ENCODE data around the gene MUTYH. TPM values are rescaled to one million over a fixed set of nuclear protein-coding genes. Genes with fewer than 3 reads are reported as not detected.

MUTYH gene
- total RNA-seq, 2 donors from 2014 or later = 20.1 to 27.4 TPM

DNA sequence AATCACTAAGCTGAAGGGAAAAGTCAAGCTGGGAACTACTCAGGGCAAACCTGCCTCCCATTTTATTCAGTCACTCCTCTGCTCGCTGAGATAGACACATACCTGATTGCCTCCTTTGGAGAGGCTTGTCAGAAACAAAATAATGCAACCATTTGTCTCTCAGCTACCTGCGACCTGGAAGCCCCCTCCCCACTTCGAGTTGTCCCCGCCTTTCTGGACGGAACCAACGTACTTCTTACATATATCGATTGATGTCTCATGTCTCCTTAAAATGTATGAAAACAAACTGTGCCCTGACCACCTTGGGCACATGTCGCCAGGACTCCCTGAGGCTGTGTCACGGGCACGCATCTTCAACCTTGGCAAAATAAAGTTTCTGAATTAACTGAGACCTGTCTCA is 35.0 kb downstream of the MUTYH start:
- Histone ChIP-seq H3K4me3 (no peak overlapping the region), H3K27me3 (replicated peaks; ENCODE audit: insufficient read depth) (no peaks in the 10 kb centered on the region), H3K27ac (no peak overlapping the region), H3K9me3 (no peaks in the 10 kb centered on the region), H3K4me1 (replicated peaks) (no peaks in the 10 kb centered on the region), H3K36me3 (no peaks in the 10 kb centered on the region)
- no peak for DNase-seq (ENCODE audit: low spot score)
- TF ChIP-seq POLR2A (IDR thresholded peaks at IDR 0.05) (no peak), POLR2AphosphoS5 (IDR thresholded peaks at IDR 0.05) (no peak)
- TF ChIP-seq, protein P1, sequence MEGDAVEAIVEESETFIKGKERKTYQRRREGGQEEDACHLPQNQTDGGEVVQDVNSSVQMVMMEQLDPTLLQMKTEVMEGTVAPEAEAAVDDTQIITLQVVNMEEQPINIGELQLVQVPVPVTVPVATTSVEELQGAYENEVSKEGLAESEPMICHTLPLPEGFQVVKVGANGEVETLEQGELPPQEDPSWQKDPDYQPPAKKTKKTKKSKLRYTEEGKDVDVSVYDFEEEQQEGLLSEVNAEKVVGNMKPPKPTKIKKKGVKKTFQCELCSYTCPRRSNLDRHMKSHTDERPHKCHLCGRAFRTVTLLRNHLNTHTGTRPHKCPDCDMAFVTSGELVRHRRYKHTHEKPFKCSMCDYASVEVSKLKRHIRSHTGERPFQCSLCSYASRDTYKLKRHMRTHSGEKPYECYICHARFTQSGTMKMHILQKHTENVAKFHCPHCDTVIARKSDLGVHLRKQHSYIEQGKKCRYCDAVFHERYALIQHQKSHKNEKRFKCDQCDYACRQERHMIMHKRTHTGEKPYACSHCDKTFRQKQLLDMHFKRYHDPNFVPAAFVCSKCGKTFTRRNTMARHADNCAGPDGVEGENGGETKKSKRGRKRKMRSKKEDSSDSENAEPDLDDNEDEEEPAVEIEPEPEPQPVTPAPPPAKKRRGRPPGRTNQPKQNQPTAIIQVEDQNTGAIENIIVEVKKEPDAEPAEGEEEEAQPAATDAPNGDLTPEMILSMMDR (IDR thresholded peaks at IDR 0.05) = no peak
- 89% methylated on average over 10 of the region's 10 CpGs for WGBS
- intact Hi-C loops (cut with DNase I) = loop anchor here (10.0 kb wide), 3 partner anchors 480 to 570 kb away; partner anchors contain the start of genes KIF2C, RNU5D-1 and RPS8

DNA sequence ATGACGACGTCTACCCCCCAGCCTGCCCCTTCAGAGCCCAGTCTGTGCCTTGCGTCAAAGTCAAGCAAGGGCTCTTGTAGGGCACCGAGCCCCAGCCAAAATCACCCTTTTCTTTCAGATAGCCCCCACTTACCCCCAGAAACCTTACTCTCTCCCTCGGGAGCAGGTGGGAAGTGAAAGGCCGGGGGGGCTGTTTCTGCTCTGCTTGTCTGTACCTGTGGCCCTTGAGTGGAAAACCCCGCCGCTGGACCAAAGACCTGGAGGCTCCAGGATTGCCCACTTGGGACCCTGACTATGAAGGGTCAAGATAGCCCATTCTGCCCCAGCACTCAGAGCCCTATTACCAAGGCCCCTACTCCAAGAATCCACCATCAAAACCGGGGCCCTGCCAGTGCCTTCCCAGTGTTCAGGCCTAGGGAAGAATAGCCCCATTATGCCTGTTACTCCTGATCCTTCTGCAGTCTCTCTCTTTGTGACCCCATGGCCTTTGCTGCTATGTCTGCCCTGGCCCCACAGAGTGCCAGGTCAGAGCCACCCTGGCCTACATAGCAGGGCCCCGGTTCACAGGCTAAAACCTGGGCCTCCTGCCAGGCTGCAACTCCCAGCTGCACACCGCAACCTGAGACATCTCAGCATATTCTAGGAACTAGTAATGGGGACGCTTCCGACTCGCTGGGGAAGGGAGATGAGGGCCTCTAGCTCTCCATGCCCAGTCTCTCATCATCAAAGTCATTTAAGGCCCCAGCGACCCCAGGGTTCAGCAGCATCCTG is 35.7 kb downstream of the MUTYH start:
- peak overlapping the region; percentile 86 to 90 for H3K27ac ChIP-seq
- no peaks in the 10 kb centered on the region for H3K27me3 ChIP-seq (replicated peaks; ENCODE audit: insufficient read depth)
- H3K9me3 ChIP-seq = no peaks in the 10 kb centered on the region
- 36% methylated on average over 15 of the region's 15 CpGs for WGBS
- no peaks in the 10 kb centered on the region for H3K36me3 ChIP-seq
- H3K4me3 ChIP-seq = peak overlapping the region; percentile 61 to 63
- DNase-seq (ENCODE audit: low spot score) = peak; percentile 36
- TF ChIP-seq, protein P1 (IDR thresholded peaks at IDR 0.05) = no peak
- TF ChIP-seq POLR2A (IDR thresholded peaks at IDR 0.05) (no peak), POLR2AphosphoS5 (IDR thresholded peaks at IDR 0.05) (no peak)
- intact Hi-C loops (cut with DNase I) = loop anchor here (5.0 to 10.0 kb wide), 4 partner anchors 188 to 570 kb away; partner anchors contain the start of genes KIF2C, RNU5D-1, RPS8 and TESK2
- no peaks in the 10 kb centered on the region for H3K4me1 ChIP-seq (replicated peaks)

GRCh38 chr1:45303520-45304310 is 36.5 kb downstream of the MUTYH start:
- intact Hi-C loops (cut with DNase I) = loop anchor here (2.0 to 10.0 kb wide), 5 partner anchors 189 to 569 kb away; partner anchors contain the start of genes KIF2C, RNU5D-1, RPS8 and TESK2
- Histone ChIP-seq H3K4me1 (replicated peaks) (no peaks in the 10 kb centered on the region), H3K4me3 (peak overlapping the region; percentile 61 to 63), H3K27me3 (replicated peaks; ENCODE audit: insufficient read depth) (no peaks in the 10 kb centered on the region), H3K36me3 (no peaks in the 10 kb centered on the region), H3K27ac (peak overlapping the region; percentile 86 to 90), H3K9me3 (no peaks in the 10 kb centered on the region)
- WGBS = under 1% methylated on average over 63 of the region's 68 CpGs
- TF ChIP-seq POLR2AphosphoS5 (IDR thresholded peaks at IDR 0.05) (peak; percentile 69), POLR2A (IDR thresholded peaks at IDR 0.05) (peak; percentile 82)
- TF ChIP-seq, protein P1 (IDR thresholded peaks at IDR 0.05) = peak; percentile 65 to 85 (median 79)
- peak; percentile 98 for DNase-seq (ENCODE audit: low spot score)

- Histone ChIP-seq H3K4me1 (replicated peaks) (no peaks in the 10 kb centered on the region), H3K27me3 (replicated peaks; ENCODE audit: insufficient read depth) (no peaks in the 10 kb centered on the region), H3K9me3 (no peaks in the 10 kb centered on the region), H3K36me3 (no peaks in the 10 kb centered on the region), H3K27ac (peak overlapping the region; percentile 86 to 90), H3K4me3 (peak overlapping the region; percentile 61 to 63)
- no peak for DNase-seq (ENCODE audit: low spot score)
- TF ChIP-seq, protein P1 (IDR thresholded peaks at IDR 0.05) = no peak
- TF ChIP-seq POLR2AphosphoS5 (IDR thresholded peaks at IDR 0.05) = no peak
- TF ChIP-seq POLR2A (IDR thresholded peaks at IDR 0.05) = no peak
- 81% methylated on average over 16 of the region's 16 CpGs for WGBS
- intact Hi-C loops (cut with DNase I) = loop anchor here (2.0 to 10.0 kb wide), 5 partner anchors 190 to 568 kb away; partner anchors contain the start of genes KIF2C, RNU5D-1, RPS8 and TESK2
Measured at GRCh38 chr1:45302505-45303150, 37.6 kb downstream of the MUTYH start.
